ENCODE measurements around the gene RGS4.

DNA sequence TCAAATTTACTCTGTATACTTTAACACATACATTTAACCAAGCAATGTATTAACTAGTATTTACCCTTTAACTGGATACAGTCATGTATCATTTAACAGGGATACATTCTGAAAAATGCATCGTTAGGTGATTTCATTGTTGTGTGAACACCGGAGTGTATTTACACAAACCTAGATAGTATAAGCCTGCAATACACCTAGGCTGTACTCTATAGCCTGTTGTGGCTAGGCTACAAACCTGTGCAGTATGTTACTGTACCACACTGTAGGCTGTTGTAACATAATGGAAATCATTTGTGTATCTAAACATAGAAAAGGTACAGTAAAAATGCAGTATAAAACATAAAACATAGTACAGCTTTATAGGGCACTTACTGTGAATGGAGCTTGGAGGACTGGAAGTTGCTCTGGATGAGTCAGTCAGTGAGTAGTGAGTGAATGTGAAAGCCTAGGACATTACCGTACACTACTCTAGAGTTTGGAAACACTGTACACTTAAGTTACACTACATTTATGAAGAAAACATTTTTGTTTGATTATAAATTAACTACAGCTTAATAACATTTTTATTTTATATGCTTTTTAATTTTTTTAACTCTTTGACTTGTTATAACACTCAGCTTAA, 21.3 kb downstream of the RGS4 start:
- no peak for TF ChIP-seq CTCF (conservative IDR thresholded peaks at IDR 0.05; ENCODE audit: low read length)
- no peak for TF ChIP-seq EZH2phosphoT487 (IDR thresholded peaks at IDR 0.05; ENCODE audit: borderline replicate concordance)
